Nucleus accumbens (tissue), 56 donors: ENCODE results near the gene XDH.
A peak's percentile ranks its signal among the peaks of the same experiment; 100 is the strongest.

Source experiments
- DNase-seq, 56 donors: peaks; one replicate each; lab custom pipeline; 2025; lab: John Stamatoyannopoulos, UW

The XDH gene

DNA sequence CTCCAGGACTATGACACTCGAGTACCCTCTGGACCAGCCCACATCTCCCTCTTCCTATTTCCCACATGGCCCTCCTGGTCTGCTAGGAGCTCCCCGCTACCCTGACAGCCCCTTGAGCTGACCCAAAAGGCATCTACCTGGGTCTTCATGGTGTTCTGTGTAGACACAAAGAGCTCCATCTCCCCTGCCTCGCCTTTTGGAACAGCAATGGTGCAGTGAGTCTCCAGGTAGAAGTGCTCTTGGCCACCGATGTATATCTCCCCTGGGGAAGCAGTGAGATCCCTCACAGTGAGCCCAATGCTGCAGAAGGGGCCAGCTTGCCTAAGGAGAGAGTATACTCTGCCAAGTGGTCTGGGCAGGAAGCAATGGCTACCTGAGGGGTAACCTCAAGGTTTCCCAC lies 47.8 kb downstream of the XDH start:
- DNase-seq: no peak

DNA sequence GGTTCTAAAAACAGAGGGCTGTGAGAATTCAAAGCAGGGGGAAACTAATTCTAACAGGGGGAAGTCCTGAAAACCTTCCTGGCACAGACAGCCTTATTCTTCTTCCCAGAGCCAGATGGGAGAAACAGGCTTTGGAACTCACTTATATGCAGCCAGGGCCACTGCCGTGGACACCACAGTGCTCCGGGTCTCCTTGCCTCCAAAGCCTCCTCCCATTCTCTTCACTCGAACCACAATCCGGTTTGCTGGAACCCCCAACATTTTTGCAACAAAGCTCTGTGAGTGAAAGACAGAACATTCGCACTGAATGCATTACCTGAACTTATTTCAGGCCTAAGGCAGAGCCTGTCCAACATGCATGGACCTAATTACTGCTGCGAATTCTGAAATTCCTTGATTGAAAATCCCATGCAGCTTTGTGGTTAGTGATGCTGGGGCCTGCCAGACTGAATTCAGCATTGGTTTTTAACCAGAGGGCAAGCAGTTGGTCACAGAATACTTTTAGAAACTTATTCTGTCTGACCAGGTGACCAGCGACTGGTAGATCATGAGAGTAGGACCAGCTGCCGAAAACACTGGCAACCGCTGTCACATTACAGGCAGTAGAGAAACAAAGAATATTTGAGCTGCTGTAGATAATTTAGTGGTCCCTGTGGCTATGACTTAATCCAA lies 48.6 kb downstream of the XDH start:
- DNase-seq: no peak

DNA sequence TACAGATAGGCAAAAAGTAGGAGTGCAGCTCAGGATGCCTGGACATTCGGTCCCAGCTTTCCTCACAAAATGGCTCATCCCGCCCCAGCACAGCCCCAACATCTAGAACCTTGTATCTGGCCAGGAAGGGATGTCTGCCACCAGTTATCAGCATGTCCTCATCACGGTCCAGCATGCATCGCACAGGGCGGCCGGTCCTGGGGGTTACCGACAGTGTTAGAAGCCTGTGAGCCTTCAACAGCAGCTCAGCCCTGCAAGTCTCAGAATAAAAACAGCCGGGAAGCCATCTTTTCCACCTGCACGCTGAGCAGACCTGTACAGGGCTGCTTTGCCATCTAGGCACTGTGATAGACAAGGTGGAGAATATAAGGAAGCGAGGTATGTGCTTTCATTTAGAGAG lies 49.2 kb downstream of the XDH start:
- no peak for DNase-seq

DNA sequence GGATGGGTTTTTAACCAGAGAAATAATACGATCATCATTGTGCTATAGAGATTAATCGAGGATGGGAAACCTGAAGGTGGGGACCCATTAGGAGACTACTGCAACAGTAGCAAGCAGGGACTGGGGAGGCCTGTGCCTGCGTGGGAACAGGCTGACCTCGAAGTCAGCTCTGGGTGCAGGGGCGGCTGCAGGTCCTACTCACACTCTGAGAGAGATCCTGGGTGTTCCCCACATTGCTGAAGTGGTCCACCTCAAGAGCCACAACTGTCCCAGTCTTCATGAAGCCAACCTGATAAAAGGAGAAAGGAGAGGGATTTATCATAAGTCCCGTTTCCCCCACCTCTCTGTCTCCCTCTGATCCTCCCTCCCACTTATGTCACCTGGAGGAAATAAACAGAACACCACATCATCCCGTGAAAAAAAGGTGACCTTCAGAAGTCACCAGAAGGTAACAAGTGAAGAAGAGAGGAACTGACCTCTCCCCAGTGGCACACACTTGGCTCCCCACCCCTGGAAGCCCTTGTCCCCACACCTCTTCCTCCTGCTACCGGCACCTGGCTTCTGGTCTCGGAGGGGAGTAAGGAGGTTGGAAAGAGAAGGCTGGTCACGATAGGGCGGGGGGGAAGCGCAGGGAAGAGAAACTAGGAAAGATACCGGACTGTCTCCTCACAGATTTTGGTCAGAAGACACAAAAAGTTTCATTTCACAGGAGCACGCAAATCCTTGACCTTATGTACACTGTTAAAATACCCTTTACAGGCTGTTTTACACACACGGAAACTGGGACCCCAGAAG lies 50.4 kb downstream of the XDH start:
- no peak for DNase-seq

DNA sequence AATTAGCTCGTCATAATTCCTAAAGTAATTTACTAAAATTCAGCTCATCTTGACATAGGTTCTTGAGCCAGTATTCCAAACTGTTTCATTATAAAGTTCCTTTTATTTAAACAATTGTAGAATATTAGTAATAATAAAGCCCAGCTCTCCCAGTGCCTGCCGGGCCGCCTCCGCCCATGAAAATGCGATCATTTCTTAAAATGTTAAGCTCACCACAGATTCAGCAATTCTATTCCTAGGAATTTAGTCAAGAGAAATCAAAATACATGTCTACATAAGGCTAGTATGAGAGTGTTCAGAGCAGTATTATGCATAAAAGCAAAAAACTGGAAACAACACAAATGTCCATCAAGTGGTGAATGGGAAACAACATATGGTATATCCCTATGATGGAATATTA lies 52.0 kb downstream of the XDH start:
- DNase-seq: no peak

DNA sequence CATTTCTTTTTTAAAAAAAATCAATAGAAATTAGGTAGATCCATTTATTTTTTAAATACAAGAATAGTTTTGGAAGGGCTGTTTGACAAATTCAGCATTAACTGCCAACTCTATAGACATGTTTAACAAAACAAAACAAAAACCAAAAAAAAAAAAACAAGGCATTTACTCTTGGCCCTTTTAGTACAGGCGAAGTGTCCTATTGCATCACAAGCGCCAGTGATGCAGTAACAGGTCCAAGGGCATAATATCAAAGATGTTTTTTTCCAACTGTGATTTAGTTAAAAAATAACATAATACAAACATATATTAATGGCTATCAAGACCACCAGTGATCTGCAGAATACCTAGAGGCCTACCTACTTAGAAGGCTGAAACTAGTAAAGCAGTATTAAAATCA lies 55.3 kb downstream of the XDH start:
- no peak for DNase-seq

DNA sequence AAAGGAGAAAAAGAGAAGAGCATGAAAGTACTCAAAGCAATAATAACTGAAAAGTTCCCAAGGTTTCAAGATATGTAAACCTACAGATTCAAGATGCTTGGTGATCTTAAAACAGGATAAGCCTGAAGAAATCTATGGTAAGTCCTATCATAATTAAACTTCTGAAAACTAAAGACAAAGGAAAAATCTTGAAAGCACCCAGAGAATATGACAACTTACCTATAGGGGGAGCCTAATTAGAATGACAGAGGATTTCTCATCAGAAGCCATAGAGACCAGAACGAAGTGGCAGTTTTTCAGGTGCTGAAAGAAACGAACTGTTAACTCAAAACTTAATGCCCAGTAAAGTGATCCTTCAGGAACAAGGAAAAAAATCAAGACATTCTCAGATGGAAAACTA lies 59.7 kb downstream of the XDH start:
- no peak for DNase-seq

DNA sequence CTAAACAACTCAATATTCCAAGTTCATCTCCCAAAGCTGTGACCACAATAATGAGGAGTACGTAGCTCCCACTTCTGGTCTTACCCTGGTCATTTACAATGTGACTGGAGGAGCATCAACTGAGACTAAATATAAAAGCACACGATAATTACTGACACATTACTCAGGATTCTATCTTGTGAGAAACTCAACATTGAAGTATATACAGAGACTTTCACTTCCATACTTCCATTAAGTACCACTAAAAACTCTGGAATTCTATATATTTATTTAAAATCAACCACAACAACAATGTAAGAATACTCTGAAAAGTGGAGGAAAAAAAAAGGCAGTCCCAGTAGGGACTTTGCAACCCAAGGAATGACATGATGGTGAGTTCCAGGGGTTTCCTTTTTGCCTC lies 61.4 kb downstream of the XDH start:
- no peak for DNase-seq

DNA sequence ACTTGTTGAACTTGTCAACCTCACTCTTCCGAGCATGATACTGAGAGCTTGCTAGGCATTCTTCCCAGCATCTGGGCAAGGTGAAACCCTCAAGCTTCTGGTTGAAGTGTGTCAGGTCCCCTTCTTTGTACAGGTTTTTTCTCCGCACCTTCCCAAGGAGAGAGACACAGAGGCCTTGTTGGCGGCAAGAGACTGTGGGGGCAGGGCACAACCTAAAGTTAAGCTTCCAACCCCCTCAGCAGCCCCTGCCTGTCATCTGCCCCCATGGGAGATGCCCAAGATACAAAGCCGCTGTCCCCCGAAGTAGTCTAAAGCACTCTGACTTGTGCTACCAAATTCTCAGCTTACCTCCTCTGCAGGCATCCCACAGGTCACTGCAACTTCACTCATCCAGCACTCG lies 64.9 kb downstream of the XDH start:
- no peak for DNase-seq

DNA sequence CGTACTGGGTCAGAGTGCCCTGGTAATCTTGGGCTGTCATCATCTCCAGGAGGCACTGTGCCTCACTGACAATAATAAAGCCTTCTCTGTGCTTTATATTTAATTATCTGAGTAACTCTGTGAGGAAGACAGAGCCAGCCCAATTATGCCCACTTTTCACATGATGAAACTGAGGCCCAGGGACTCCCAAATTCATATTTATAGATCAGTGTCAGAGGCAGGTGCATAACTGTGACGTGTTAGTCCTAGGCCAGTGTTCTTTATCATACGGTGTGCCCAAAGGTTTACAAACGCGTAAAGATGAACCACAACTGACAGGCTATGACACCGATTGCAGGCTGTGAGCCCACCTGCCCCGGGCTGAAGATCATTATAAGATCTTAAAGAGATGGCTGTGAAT lies 65.4 kb downstream of the XDH start:
- DNase-seq: no peak

DNA sequence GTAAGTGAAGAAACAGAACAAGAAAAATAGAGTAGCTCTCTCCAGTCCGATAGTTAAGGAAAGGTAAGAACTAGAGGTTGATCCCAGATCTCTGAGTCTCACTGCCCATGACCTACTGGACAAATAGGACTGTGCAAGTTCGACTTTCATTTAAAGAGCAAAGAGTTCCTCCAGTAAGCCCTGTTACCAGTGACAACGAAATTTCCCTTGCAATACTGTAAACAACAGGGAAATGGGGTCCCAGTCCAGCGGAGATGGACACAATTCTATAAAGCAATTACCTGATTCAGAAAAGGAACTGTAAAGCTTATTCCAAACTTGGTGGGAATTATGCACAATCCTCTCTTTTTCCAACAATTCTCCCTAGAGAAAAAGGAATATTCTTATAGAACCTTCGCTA lies 65.9 kb downstream of the XDH start:
- no peak for DNase-seq

DNA sequence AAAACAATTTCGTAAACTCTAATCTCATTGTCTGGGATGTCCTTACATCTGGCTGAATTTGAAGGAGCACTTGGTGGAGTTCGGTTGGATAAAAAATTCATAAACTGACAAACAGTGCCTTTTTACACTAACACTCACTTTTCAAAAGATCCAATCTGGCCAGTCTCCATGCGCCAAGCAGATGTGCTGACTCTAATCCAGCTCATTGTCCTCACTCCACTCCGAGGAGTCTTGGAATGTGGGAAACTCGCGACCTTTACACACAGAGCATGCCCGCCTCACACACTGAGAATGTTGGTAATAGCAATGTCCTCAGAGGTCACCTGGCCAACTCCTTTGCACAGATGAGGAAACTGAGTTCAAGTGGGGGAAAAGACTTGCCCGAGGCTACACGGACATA lies 66.8 kb downstream of the XDH start:
- DNase-seq: no peak

DNA sequence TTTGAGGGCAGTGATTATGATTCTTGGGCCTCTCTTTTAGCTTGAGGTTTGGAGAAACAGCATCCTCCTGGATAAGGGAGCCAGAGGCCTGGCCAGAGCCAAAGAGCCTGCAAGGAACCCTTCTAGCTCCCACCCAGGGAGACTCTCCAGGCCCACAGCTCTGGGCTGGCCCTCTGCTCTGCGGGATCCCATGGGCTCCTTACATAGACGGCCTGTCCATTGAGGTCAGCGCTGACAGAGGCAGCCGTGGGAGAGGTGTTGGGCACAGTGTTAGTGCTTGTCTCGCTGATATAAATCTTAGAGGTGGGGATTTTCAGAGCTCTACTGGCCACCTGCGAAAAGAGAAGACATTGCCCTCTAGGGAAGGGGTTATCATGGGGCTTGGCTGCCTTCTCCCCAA lies 67.2 kb downstream of the XDH start:
- DNase-seq: no peak

DNA sequence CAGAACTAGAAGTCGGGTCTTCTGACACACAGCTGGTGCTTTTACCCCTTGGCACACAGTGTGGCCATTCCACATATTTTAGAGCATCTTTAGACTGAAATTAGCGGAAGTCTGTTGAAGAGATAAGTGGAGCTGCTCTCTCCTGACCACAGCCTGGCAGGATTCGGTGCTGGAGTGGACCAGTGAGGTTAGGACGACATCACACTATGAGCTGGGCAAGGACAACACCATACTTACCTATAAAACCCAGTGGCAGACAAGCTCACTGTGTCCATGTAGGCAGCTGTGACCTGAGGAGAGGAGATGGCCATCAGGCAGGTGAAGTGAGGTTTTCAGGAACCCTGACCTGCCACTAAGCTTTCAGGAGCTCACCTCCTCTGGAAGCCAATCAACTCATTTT lies 70.1 kb downstream of the XDH start:
- no peak for DNase-seq

DNA sequence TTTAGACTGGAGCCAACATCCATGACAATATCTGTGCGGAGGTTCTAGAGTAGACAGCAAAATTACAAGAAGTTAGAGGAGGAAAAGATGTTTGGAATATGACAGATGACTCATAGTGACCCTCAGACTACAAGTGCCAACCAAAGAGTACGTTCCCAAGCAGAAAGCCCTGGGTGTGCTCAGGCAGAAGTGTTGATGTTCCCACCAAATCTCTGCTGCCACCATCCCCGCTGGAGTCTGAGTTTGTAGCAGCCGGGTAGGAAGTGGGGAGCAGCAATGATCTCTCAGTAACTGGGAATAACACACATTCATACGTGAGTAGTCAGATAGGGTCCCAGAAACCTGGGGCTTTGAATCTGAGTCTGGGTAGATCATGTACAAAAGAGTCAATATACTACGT lies 73.2 kb downstream of the XDH start:
- DNase-seq: no peak

DNA sequence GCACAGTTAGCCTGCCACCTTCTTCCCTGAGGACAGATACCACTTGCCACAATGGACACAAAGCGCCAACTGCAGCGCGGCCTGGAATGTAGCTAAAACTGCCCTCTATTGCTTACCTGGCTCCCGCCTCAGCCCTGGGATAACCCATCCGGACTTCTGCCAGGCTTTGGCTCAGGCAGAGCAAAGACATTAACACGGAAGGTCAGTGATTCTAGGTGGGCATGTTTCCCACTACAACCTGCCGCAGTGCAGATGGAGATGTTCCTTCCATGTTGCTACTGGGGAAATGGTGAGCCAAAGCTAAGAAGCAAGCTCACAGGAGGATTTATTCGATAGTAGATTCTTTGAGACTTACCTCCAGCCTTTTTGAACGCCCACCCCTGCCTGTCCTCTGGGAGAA lies 74.8 kb downstream of the XDH start:
- no peak for DNase-seq

DNA sequence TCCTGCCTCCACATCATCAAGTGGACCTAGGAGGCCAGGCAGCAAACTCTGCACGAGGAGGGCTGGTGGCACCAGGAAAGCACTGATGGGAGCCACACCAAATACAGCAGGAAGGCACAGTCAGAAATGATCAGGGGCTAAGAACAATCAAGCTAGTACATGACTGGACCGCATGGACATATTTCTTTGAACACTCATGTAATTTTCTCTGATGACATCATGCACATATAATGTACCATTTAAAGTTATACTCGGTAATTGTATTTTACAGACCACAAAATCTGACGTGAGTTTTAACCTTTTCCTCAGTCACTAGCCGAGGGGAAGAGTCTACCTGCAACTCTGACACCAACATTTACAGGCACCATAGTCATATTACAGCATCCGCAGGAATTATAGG lies 76.7 kb downstream of the XDH start:
- DNase-seq: no peak

DNA sequence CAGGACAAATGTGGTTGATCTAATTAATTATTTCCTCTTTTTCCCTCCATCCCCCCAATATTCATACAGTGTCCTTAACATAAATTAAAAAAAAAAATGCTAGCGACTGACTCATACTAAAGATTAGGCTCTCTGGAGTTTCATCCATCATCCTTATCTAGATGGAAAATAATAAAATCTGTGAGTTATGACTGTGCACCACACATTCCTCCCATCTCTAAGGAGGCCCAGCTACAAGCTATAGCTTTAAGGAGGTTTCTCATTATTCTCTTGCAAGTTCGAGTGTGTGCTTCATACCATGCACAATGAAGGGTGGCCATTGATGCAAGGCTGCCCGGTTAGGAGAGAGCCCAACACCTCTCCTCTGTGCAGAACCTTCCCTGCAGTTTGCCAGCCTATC lies 77.3 kb downstream of the XDH start:
- DNase-seq: no peak

DNA sequence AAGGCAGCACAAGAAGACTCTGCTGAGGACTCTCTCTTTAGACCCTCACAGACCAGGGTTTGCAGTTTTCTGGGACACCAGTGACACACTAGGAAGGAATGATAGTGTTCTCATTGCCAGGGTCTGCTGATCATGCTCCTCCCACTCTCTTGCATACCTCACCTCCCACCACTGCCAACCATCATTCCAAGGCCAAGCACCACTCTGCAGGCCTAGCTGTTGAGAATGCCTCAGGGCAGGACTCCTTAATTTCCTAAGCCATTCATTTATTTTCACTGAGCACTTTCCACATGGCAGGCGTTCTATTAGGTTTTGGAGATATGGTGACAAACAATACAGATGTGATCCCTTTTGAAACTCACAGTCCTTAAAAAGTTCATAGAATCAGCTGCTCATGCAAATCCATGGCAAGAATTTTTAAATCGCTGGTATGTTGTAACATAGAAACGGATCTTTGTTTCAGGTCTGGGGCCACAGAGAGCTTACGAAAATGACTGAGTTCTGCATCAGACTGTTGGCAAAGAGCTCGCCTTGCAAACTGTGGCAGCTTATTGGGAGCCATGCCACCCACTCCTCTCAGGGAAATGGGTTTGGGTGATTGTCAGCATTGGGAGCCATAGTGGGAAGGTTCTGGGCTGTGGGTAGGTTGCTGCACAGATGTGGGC lies 78.5 kb downstream of the XDH start:
- DNase-seq: no peak

DNA sequence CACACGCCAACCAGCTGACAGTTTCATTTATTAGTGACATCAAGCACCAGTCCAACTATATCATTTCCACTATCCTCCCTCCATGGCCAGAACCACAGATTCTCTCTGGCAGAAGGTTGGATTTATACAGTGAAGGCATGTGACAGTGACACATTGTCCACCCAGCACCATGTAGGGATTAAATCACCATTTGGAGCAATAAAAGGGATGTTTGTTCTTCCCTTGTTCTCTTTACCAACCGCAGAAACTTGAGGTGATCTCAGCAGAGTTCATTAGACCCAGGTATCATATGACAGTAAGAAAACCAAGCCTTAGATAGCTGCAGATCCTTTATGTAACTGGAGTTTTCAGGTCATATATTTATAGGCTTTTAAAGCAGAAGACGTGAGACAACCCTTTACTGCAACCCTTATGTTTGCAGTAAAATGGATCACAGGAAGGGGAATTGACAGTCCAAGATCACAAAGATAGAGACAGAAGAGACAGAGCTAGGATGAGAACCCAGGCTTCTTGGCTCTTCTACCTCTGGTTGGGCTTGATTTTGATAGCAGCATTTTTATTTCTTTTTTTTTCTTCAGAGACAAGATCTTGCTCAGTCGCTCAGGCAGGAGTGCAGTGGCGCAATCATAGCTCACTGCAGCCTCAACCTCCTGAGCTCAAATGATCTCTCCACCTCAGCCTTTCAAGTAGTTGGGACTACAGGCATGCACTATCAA lies 80.1 kb downstream of the XDH start:
- no peak for DNase-seq

DNA sequence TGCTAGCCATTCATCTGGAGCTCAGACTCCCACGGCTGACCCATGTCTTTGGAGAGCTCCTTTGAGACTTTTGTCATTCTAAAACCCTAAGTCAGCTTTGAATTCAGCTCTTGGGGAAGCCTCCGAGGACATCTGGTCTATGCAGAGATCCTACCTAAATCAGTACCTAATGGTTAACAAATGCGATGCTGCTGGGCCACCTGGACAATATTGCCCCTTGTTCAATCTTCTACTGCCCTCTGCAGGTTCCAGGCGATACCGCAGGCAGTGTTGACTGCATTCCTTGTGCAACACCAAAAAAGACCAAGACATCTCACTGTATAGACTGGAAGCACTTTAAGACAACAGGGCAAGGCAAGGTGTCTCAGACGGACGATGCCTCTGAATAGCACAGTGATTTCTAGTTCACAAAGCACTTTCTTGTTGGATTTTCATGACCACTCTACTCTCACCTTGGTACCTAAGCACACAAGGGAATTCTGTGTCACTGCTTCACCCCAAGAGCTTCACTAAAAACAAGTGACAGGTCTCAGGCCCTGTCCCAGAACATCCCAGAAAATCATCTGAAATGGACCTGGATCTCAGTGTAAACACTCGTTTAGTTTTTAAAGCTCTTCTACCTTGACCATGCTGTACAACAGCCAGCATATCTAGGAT lies 80.9 kb downstream of the XDH start:
- peak in 50 of 56 donors; percentile 2 to 88 (median 46) for DNase-seq
